WERI-Rb-1 (cell line): ENCODE results near the gene ZBTB22.

Source experiments
- DNase-seq: peaks from one replicate; pipeline ENCODE4 v3.0.0-alpha.2; 2020
- H3K27ac ChIP-seq: fragments of 250-450 bp; sonication (Bioruptor Pico); 2 replicates; pipeline ENCODE4 v1.5.1; 2020; ENCODE audit warnings: mild to moderate bottlenecking, moderate library complexity
- H3K27me3 ChIP-seq: fragments of 250-450 bp; sonication (Bioruptor Pico); 2 replicates; pipeline ENCODE4 v1.5.1; 2021; ENCODE audit warnings: mild to moderate bottlenecking, low read depth, moderate library complexity; ENCODE audit not compliant: insufficient read depth, severe bottlenecking
- H3K36me3 ChIP-seq: fragments of 250-450 bp; sonication (Bioruptor Pico); 2 replicates; pipeline ENCODE4 v1.5.1; 2020; ENCODE audit warnings: mild to moderate bottlenecking, moderate library complexity
- H3K4me3 ChIP-seq: 2 replicates; pipeline ENCODE4 v1.5.1; 2011; ENCODE audit warnings: low read depth, mild to moderate bottlenecking, control low read depth, low read length
- H3K9me3 ChIP-seq: fragments of 250-450 bp; sonication (Bioruptor Pico); 2 replicates; pipeline ENCODE4 v1.5.1; 2021; ENCODE audit warnings: mild to moderate bottlenecking, moderate library complexity; ENCODE audit not compliant: severe bottlenecking
- CTCF ChIP-seq: IDR thresholded peaks from 2 replicates; pipeline ENCODE4 v1.5.1; 2011; ENCODE audit warnings: low read depth, mild to moderate bottlenecking, control low read depth, inconsistent platforms, low read length

Gene ZBTB22

GRCh38 chr6:33273924-33274902 is 43.3 kb downstream of the ZBTB22 start:
- Histone ChIP-seq H3K27ac (no peak overlapping the region), H3K9me3 (no peaks in the 10 kb centered on the region), H3K27me3 (no peaks in the 10 kb centered on the region), H3K36me3 (peaks cover 68% of the 10 kb centered on the region), H3K4me3 (no peak overlapping the region)
- no peak for TF ChIP-seq CTCF
- no peak for DNase-seq

- peaks cover 68% of the 10 kb centered on the region for H3K36me3 ChIP-seq
- peak overlapping the region; percentile 79 for H3K4me3 ChIP-seq
- H3K27me3 ChIP-seq = no peaks in the 10 kb centered on the region
- H3K27ac ChIP-seq = no peak overlapping the region; the same call in 1 of the 2 replicates
- DNase-seq = no peak
- no peak for TF ChIP-seq CTCF
- H3K9me3 ChIP-seq = no peaks in the 10 kb centered on the region
Observed at GRCh38 chr6:33273129-33273923, 44.2 kb downstream of the ZBTB22 start.

GRCh38 chr6:33272275-33273128 is 45.0 kb downstream of the ZBTB22 start:
- peak overlapping the region; percentile 99 for H3K27ac ChIP-seq
- H3K27me3 ChIP-seq = no peaks in the 10 kb centered on the region
- no peaks in the 10 kb centered on the region for H3K9me3 ChIP-seq
- no peak for DNase-seq
- no peak for TF ChIP-seq CTCF
- peaks cover 76% of the 10 kb centered on the region for H3K36me3 ChIP-seq
- peak overlapping the region; percentile 79 for H3K4me3 ChIP-seq

- H3K36me3 ChIP-seq = peaks cover 82% of the 10 kb centered on the region
- peak within 1 kb of the TSS; percentile 79 for H3K4me3 ChIP-seq
- H3K27me3 ChIP-seq = no peaks in the 10 kb centered on the region
- DNase-seq = peak; percentile 99
- peak within 1 kb of the TSS; percentile 99 for H3K27ac ChIP-seq
- TF ChIP-seq CTCF = no peak
- no peaks in the 10 kb centered on the region for H3K9me3 ChIP-seq
Observed at GRCh38 chr6:33271468-33272274, 45.9 kb downstream of the ZBTB22 start, which contains the start of the genes RPS18 and VPS52. RPS18 (plus strand) TSS chr6:33272075; CDS start chr6:33272120, 45 bp downstream. VPS52 (minus strand) TSS chr6:33271876; CDS start chr6:33271675, 201 bp downstream.
